Activated CD8-positive, alpha-beta memory T cell treated with anti-CD3 and anti-CD28 coated beads for 36 hours (primary cell): Measurements from ENCODE around the gene RASL10A. TPM values are rescaled to one million over a fixed set of nuclear protein-coding genes. Genes with fewer than 3 reads are reported as not detected.
"Not testable (repeated sequence)": the region's sequence is repeated elsewhere in the genome, so short reads cannot be mapped to it uniquely, and the experiment has no call there.

Experiments
- CTCF ChIA-PET: fragments of 350-600 bp; sonication (Branson Sonifier 250); formaldehyde crosslinking; loops from one replicate; lab custom pipeline; 2021; ENCODE audit warnings: antibody characterized with exemption; lab: Charles Lee
- POLR2A ChIA-PET: fragments of 350-600 bp; sonication (Branson Sonifier 250); formaldehyde crosslinking; loops from one replicate; lab custom pipeline; 2021; ENCODE audit warnings: antibody characterized with exemption; lab: Charles Lee
- total RNA-seq, 2 experiments: library from RNA; stranded (reverse); gene quantifications; one replicate each; pipeline ENCODE4 v1.2.3, GENCODE V29; 2021

The RASL10A gene
- total RNA-seq: under 1 TPM in 1 of 2 experiments, not detected in 1; 0.78 TPM

GRCh38 chr22:29315286-29316140 is at the start of gene RASL10A:
Gene RASL10A, minus strand, starts transcription at chr22:29315697. Its CDS starts 451 bp downstream, at chr22:29315246.
- POLR2A ChIA-PET: no interaction called here
- CTCF ChIA-PET: no interaction called here

GRCh38 chr22:29359469-29359868 is 44.0 kb upstream of the RASL10A start:
- POLR2A ChIA-PET: no interaction called here
- CTCF ChIA-PET: no interaction called here

DNA sequence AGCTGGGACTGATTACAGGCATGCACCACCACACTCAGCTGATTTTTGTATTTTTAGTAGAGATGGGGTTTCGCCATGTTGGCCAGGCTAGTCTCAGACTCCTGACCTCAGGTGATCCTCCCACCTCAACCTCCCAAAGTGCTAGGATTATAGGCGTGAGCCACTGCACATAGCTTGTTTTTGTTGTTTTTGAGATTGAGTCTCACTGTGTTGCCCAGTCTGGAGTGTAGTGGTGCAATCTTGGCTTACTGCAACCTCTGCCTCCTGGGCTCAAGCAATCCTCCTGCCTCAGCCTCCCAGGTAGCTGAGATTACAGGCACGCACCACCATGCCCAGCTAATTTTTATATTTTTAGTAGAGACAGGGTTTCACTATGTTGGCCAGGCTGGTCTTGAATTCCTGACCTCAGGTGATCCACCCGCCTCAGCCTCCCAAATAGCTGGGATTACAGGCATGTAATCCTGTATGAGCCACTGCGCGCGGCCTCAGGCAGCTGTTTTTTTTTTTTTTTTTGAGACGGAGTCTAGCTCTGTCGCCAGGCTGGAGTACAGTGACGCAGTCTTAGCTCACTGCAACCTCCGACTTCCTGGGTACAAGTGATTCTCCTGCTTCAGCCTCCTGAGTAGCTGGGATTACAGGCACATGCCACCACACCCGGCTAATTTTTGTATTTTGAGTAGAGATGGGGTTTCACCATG is 41.8 kb upstream of the RASL10A start:
- POLR2A ChIA-PET, CTCF ChIA-PET: not testable (repeated sequence)

GRCh38 chr22:29353860-29354259 is 38.4 kb upstream of the RASL10A start:
- CTCF ChIA-PET: no interaction called here
- POLR2A ChIA-PET: interaction anchor here (0.6 kb wide), 1 partner anchor 10 kb away, joined by 3 read pairs; no protein-coding TSS in a partner anchor

- ChIA-PET POLR2A (no interaction called here), CTCF (no interaction called here)
These were observed 37.8 kb upstream of the RASL10A start for GRCh38 chr22:29353286-29353685.

- POLR2A ChIA-PET: no interaction called here
- CTCF ChIA-PET: no interaction called here
These were observed 37.3 kb upstream of the RASL10A start for GRCh38 chr22:29352778-29353177.

DNA sequence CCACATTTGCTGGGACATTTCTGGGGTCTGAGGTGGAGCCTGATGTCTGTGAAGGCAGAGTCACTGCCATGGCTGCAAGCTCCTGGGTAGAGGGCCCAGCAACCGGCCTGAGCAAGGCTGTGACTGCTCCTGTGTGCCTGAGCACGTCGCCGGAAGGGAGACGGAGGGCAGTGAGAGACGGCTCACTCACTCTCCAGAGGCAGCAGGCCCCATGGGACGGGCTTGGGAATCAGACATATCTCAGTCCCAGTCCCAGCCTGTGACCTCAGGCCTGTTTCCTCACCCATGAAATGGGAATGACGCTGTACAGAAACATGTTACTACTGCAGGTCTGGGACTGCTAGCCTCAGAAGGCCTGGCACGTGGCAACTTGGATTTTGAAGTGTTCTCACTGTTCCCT is 36.4 kb upstream of the RASL10A start:
- CTCF ChIA-PET: no interaction called here
- POLR2A ChIA-PET: no interaction called here

- ChIA-PET POLR2A (no interaction called here), CTCF (no interaction called here)
These were observed 35.5 kb upstream of the RASL10A start for GRCh38 chr22:29351042-29351441.

DNA sequence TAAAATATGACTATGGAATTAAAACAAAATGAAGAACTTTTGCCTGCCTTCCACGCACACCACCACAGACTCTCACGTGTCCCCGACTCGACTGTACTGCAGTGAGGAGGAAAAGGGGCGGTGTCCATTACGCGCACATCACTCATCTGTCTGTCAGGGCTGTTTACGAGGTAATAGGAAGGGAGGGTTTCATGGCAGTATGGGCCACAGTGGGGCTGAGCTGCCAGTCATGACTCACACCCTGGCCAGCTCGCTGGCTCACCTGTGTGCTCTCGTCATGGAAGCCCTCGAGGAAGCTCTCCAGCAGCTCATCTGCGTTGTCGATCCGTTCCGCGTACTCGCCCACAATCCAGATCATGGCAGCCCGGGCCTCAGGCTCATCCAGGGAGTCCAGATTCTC is 33.5 kb upstream of the RASL10A start:
- POLR2A ChIA-PET: no interaction called here
- CTCF ChIA-PET: no interaction called here

DNA sequence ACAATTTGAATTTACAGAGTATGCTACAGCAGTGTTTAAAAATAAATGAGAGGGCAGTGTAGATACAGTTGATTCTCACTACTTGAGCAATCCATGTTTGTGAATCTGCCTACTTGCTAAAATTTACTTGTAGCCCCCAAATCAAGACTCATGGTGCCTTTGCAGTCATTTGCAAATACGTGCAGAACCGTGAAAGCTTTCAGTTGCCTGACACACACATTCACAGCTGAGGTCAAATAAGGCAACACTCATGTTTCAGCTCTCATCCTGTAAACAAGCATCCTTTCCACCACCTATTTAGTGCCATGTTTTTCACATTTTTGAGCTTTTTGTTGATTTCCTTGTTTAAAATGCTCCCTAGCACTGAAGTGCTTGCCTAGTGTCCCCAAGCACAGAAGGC is 32.5 kb upstream of the RASL10A start:
- ChIA-PET CTCF (no interaction called here), POLR2A (no interaction called here)

- CTCF ChIA-PET: no interaction called here
- POLR2A ChIA-PET: no interaction called here
These were observed 31.2 kb upstream of the RASL10A start for GRCh38 chr22:29346659-29347058.

GRCh38 chr22:29345932-29346331 is 30.4 kb upstream of the RASL10A start:
- POLR2A ChIA-PET: no interaction called here
- CTCF ChIA-PET: interaction anchor here (1.5 kb wide), 1 partner anchor 31 kb away, joined by 4 read pairs; no protein-coding TSS in a partner anchor

GRCh38 chr22:29344889-29345288 is 29.4 kb upstream of the RASL10A start:
- CTCF ChIA-PET: interaction anchor here (1.5 kb wide), 1 partner anchor 32 kb away, joined by 4 read pairs; no protein-coding TSS in a partner anchor
- POLR2A ChIA-PET: not testable (repeated sequence)

GRCh38 chr22:29344137-29344536 is 28.6 kb upstream of the RASL10A start:
- ChIA-PET CTCF (no interaction called here), POLR2A (no interaction called here)

DNA sequence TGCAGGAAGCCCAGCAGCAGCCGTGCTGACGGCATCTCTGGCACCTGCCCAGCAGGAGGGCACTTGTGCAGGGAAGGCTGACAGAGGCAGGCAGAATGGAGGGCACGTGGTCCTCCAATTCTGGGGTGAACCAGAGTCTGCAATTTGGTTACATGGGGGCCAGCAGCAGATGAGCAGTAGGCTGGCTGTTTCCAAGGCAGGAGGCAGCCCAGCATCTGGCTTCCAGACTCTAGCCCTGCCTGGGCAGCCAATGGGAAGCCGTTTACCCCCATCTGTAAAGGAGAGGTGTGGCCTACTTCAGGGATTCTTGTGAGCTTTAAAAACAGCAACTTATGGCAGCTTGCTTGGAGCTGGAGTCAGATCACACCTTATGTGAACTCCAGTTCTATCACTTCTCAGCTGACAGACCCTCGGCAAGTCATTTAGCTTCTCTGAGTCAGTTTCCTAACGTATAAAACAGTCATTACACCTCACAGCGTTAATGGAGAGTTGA is 27.9 kb upstream of the RASL10A start:
- CTCF ChIA-PET: no interaction called here
- POLR2A ChIA-PET: no interaction called here

- CTCF ChIA-PET: no interaction called here
- POLR2A ChIA-PET: no interaction called here
These were observed 27.2 kb upstream of the RASL10A start for GRCh38 chr22:29342577-29343312.

DNA sequence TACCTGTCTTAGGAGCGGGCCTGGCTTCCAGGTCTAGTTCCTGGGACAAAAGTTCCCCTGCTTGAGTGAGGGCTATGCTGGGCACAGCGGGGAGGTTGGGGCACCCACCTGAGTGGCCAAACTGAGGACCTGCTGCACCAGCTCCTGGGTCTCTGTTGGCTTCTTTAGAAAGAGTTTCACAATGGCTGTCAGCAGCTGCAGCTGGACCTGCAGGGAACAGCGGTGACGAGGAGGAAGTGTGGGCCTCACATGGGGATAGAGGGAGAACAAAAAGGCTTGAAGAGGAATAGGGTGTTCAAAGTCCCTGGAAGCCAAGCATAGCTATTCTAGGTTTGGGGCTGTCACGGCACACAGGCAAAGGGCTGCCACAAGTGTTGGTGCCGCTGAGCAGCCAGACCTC is 26.7 kb upstream of the RASL10A start:
- ChIA-PET CTCF (no interaction called here), POLR2A (no interaction called here)

- ChIA-PET CTCF (no interaction called here), POLR2A (no interaction called here)
These were observed 26.3 kb upstream of the RASL10A start for GRCh38 chr22:29341849-29342127.

DNA sequence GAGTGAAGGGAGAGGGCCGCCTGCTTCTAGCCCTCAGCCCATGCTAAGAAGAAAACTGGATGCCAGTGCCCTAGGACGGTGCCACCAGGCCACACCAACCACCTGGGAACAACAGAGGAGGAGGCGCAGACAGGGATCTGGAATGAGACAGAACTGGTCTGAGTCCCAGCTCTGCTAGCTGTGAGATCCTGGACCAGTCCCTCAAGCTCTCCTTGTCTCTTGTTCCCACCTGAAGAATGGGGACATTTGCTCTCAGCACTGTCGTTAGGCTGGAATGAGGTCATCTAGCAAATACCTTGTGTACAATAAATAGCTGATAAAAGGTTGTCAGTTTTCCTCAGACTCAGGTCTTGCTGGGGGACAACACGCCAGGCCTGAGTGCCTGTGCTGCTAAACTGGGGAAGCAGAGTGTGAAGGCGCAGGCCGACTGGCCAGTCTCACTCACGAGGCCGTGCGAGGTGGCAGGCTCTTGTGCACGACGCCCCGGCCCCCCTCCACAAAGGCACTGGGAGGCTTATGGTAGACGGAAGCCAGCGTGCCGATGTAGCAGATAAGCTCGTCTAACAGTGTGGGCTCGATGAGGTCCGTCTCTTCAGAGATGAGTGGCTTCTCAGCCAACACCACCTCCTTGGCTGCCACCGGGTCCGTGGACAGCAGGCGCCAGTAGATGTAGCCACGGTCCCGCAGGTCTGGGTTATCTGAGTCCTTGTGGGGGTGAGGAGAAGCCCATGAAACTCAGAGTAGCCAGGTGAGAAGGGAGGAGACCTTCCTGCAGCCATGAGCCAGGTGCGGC is 25.8 kb upstream of the RASL10A start:
- CTCF ChIA-PET: no interaction called here
- POLR2A ChIA-PET: no interaction called here
